Loucy (cell line): Measurements from ENCODE around the gene IGFBP5.

Experiments
- H2AFZ ChIP-seq: fragments of 200-600 bp; sonication (generic); 2 replicates; pipeline ENCODE4 v1.6.0; 2016; ENCODE audit warnings: antibody characterized with exemption, mild to moderate bottlenecking, low read length, moderate library complexity
- H3F3A ChIP-seq: fragments of 200-600 bp; 2 replicates; pipeline ENCODE4 v1.6.0; 2016; ENCODE audit warnings: antibody characterized with exemption, low read depth, mild to moderate bottlenecking
- H3K27me3 ChIP-seq: fragments of 200-600 bp; sonication (generic); 2 replicates; pipeline ENCODE4 v1.6.1; 2014; ENCODE audit warnings: low read length, mild to moderate bottlenecking; ENCODE audit not compliant: insufficient read depth, poor library complexity, severe bottlenecking
- H3K36me3 ChIP-seq: fragments of 200-600 bp; sonication (generic); 2 replicates; pipeline ENCODE4 v1.6.1; 2016; ENCODE audit warnings: low read length; ENCODE audit not compliant: insufficient read depth
- H3K4me1 ChIP-seq: fragments of 200-600 bp; sonication (generic); 2 replicates; pipeline ENCODE4 v1.5.1; 2014; ENCODE audit warnings: low read length, mild to moderate bottlenecking; ENCODE audit not compliant: insufficient read depth, poor library complexity, severe bottlenecking
- H3K4me2 ChIP-seq: fragments of 200-600 bp; sonication (generic); 2 replicates; pipeline ENCODE4 v1.6.0; 2014; ENCODE audit warnings: antibody characterized with exemption, low read length, low read depth, mild to moderate bottlenecking; ENCODE audit not compliant: poor library complexity, severe bottlenecking
- H3K4me3 ChIP-seq: fragments of 200-600 bp; sonication (generic); 2 replicates; pipeline ENCODE4 v1.5.1; 2014; ENCODE audit warnings: low read length, mild to moderate bottlenecking, mixed read lengths; ENCODE audit not compliant: poor library complexity, severe bottlenecking
- H3K79me2 ChIP-seq: fragments of 200-600 bp; sonication (generic); 2 replicates; pipeline ENCODE4 v1.6.1; 2014; ENCODE audit warnings: low read length; ENCODE audit not compliant: insufficient read depth
- H3K9ac ChIP-seq: fragments of 200-600 bp; sonication (generic); 2 replicates; pipeline ENCODE4 v1.6.0; 2014; ENCODE audit warnings: mild to moderate bottlenecking, low read depth, low read length, moderate library complexity; ENCODE audit not compliant: poor library complexity, severe bottlenecking
- H3K9me2 ChIP-seq: fragments of 200-600 bp; sonication (generic); replicated peaks from 2 replicates; pipeline ENCODE4 v1.6.1; 2016; ENCODE audit warnings: low read depth, low read length, mixed read lengths
- H3K9me3 ChIP-seq: fragments of 200-600 bp; sonication (generic); 2 replicates; pipeline ENCODE4 v1.6.1; 2014; ENCODE audit warnings: mild to moderate bottlenecking, antibody characterized with exemption, low read length, low read depth; ENCODE audit not compliant: insufficient read depth
- H4K20me1 ChIP-seq: fragments of 200-600 bp; sonication (generic); 2 replicates; pipeline ENCODE4 v1.6.0; 2014; ENCODE audit warnings: antibody characterized with exemption, low read length, mild to moderate bottlenecking; ENCODE audit not compliant: insufficient read depth, poor library complexity, severe bottlenecking
- CTCF ChIP-seq: fragments of 200-600 bp; sonication (generic); conservative IDR thresholded peaks from 2 replicates; pipeline ENCODE4 v1.5.1; 2014; ENCODE audit warnings: mild to moderate bottlenecking, antibody characterized with exemption, low read length
- EZH2phosphoT487 ChIP-seq: fragments of 200-600 bp; IDR thresholded peaks from 2 replicates; pipeline ENCODE4 v1.6.1; 2018; ENCODE audit warnings: antibody characterized with exemption, mild to moderate bottlenecking, moderate library complexity, borderline replicate concordance

The IGFBP5 gene

GRCh38 chr2:216664593-216665034 lies 30.7 kb downstream of the IGFBP5 start:
- H3K36me3 ChIP-seq = peaks cover 69% of the 10 kb centered on the region; the same call in 1 of the 2 replicates
- no peaks in the 10 kb centered on the region for H3K4me1 ChIP-seq

GRCh38 chr2:216663846-216664245 lies 31.5 kb downstream of the IGFBP5 start:
- H3K27me3 ChIP-seq = no peaks in the 10 kb centered on the region
- H3K9me2 ChIP-seq = no peaks in the 10 kb centered on the region
- peaks cover 76% of the 10 kb centered on the region; the same call in 1 of the 2 replicates for H3K36me3 ChIP-seq
- no peak overlapping the region for H3K4me3 ChIP-seq
- H4K20me1 ChIP-seq = peaks cover 33% of the 10 kb centered on the region
- no peaks in the 10 kb centered on the region for H3K4me1 ChIP-seq
- no peaks in the 10 kb centered on the region for H3F3A ChIP-seq
- H3K9me3 ChIP-seq = no peaks in the 10 kb centered on the region
- TF ChIP-seq EZH2phosphoT487 (no peak), CTCF (no peak)
- no peak overlapping the region for H2AFZ ChIP-seq
- H3K4me2 ChIP-seq = no peak overlapping the region
- peaks cover 19% of the 10 kb centered on the region for H3K79me2 ChIP-seq
- H3K9ac ChIP-seq = no peak overlapping the region

More at GRCh38 chr2:216664593-216665034, 30.7 kb downstream of the IGFBP5 start:
- no peaks in the 10 kb centered on the region for H3F3A ChIP-seq
- peaks cover 26% of the 10 kb centered on the region for H4K20me1 ChIP-seq
- H3K9me3 ChIP-seq = no peaks in the 10 kb centered on the region
- no peak overlapping the region for H2AFZ ChIP-seq
- H3K27me3 ChIP-seq = no peaks in the 10 kb centered on the region
- H3K4me3 ChIP-seq = no peak overlapping the region
- TF ChIP-seq EZH2phosphoT487 (no peak), CTCF (peak; percentile 51)
- no peaks in the 10 kb centered on the region for H3K9me2 ChIP-seq
- no peak overlapping the region for H3K4me2 ChIP-seq
- H3K9ac ChIP-seq = no peak overlapping the region
- peaks cover 11% of the 10 kb centered on the region; the same call in 1 of the 2 replicates for H3K79me2 ChIP-seq

GRCh38 chr2:216663106-216663505 lies 32.2 kb downstream of the IGFBP5 start:
- peaks cover 82% of the 10 kb centered on the region; the same call in 1 of the 2 replicates for H3K36me3 ChIP-seq
- TF ChIP-seq EZH2phosphoT487 = no peak
- no peak for TF ChIP-seq CTCF
- peaks cover 37% of the 10 kb centered on the region for H4K20me1 ChIP-seq

More at GRCh38 chr2:216663106-216663505, 32.2 kb downstream of the IGFBP5 start:
- H3K4me1 ChIP-seq = no peaks in the 10 kb centered on the region
- peaks cover 23% of the 10 kb centered on the region for H3K79me2 ChIP-seq
- no peak overlapping the region for H2AFZ ChIP-seq
- no peaks in the 10 kb centered on the region for H3F3A ChIP-seq
- H3K9me2 ChIP-seq = no peaks in the 10 kb centered on the region
- H3K27me3 ChIP-seq = no peaks in the 10 kb centered on the region
- H3K4me3 ChIP-seq = no peak overlapping the region
- H3K4me2 ChIP-seq = no peak overlapping the region
- no peak overlapping the region for H3K9ac ChIP-seq
- H3K9me3 ChIP-seq = no peaks in the 10 kb centered on the region
